ENCODE measurements around the gene TNRC18.
"Not testable (repeated sequence)": the region's sequence is repeated elsewhere in the genome, so short reads cannot be mapped to it uniquely, and the experiment has no call there.

Gene TNRC18

DNA sequence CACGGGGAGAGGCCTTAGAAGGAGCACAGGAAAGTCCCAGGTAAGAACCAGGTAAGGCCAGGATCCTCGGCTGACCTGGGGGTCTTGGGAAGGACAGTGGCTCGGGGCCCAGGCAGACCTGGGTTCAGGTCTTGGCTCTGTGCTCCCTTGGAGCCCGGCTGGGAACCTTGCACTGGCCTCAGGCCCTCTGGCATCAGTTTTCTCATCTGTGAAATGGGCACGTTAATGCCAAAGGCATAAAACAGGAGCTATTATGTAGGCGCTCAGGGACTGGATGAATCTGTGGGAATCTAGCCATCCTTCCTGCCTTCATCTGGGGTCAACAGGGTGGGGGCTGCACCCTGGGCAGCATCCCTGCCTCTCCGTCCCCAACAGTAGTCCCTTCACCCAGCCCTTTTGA, 149.2 kb downstream of the TNRC18 start:
- H3K27me3 ChIP-seq, result peaks cover 0 to 23% of the 10 kb centered on the region in 2 donors
- no peak for DNase-seq
- no peak overlapping the region for H3K4me3 ChIP-seq
- H3K27ac ChIP-seq, result no peak overlapping the region
- no peaks in the 10 kb centered on the region for H3K9me3 ChIP-seq
- H3K4me1 ChIP-seq, result no peaks in the 10 kb centered on the region
- intact Hi-C loops (cut with DNase I; ENCODE audit: low total_unique reads), result no loop called here
- H3K36me3 ChIP-seq, result no peaks in the 10 kb centered on the region
- TF ChIP-seq, protein P1, sequence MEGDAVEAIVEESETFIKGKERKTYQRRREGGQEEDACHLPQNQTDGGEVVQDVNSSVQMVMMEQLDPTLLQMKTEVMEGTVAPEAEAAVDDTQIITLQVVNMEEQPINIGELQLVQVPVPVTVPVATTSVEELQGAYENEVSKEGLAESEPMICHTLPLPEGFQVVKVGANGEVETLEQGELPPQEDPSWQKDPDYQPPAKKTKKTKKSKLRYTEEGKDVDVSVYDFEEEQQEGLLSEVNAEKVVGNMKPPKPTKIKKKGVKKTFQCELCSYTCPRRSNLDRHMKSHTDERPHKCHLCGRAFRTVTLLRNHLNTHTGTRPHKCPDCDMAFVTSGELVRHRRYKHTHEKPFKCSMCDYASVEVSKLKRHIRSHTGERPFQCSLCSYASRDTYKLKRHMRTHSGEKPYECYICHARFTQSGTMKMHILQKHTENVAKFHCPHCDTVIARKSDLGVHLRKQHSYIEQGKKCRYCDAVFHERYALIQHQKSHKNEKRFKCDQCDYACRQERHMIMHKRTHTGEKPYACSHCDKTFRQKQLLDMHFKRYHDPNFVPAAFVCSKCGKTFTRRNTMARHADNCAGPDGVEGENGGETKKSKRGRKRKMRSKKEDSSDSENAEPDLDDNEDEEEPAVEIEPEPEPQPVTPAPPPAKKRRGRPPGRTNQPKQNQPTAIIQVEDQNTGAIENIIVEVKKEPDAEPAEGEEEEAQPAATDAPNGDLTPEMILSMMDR (IDR thresholded peaks at IDR 0.05), result no peak

GRCh38 chr7:5273831-5274405, 149.7 kb downstream of the TNRC18 start:
- peaks cover 0 to 23% of the 10 kb centered on the region in 2 donors for H3K27me3 ChIP-seq

DNA sequence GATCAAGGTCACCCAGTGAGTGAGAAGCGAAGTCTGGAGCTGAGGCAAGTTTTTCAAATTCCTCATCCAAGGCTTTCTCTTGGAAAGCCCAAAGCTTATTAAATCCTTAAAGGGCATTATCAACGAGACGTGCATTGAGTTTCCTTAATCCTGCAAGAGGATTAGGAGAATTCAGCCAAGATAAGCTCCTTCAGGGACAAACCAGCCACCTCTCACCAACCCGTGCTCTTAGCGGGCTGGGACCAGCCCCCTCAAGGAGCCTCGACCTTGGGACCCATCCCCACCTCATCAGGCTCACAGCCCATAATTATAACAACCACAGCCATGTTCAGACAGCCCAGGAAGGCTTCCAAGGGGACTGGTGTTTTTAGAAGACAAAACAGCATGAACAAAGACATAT, 152.8 kb downstream of the TNRC18 start:
- DNase-seq, result no peak
- no peaks in the 10 kb centered on the region for H3K4me1 ChIP-seq
- no peak overlapping the region for H3K4me3 ChIP-seq
- intact Hi-C loops (cut with DNase I; ENCODE audit: low total_unique reads), result no loop called here
- peaks cover 0 to 18% of the 10 kb centered on the region in 2 donors for H3K27me3 ChIP-seq
- H3K36me3 ChIP-seq, result no peaks in the 10 kb centered on the region
- H3K27ac ChIP-seq, result no peak overlapping the region
- TF ChIP-seq, protein P1 (IDR thresholded peaks at IDR 0.05), result no peak
- H3K9me3 ChIP-seq, result no peaks in the 10 kb centered on the region

More at GRCh38 chr7:5273831-5274405, 149.7 kb downstream of the TNRC18 start:
- H3K36me3 ChIP-seq; DNase-seq; intact Hi-C loops (cut with DNase I; ENCODE audit: low total_unique reads); H3K4me1 ChIP-seq; H3K9me3 ChIP-seq; H3K27ac ChIP-seq; H3K4me3 ChIP-seq: not testable (repeated sequence)

GRCh38 chr7:5269992-5270657, 153.5 kb downstream of the TNRC18 start:
- not testable (repeated sequence) for DNase-seq, H3K36me3 ChIP-seq
- peaks cover 0 to 18% of the 10 kb centered on the region in 2 donors for H3K27me3 ChIP-seq

DNA sequence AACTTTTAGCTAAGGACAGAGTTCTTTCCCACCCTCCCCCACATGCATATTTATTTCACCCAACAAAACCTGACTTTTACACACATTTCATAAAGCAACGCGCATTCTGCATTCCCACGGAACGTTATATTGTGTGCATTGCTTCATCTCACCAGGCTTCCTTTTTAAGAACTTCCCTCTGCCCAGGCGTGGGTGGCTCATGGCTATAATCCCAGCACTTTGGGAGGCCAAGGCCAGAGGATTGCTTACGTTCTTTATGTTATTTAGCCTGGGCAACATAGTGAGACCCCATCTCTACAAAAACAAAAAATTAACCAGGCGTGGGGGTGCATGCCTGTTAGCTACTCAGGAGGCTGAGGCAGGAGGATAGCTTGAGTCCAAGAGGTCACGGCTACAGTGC, 155.8 kb downstream of the TNRC18 start:
- H3K9me3 ChIP-seq; DNase-seq; H3K27ac ChIP-seq; H3K36me3 ChIP-seq; intact Hi-C loops (cut with DNase I; ENCODE audit: low total_unique reads); H3K4me3 ChIP-seq; H3K4me1 ChIP-seq; H3K27me3 ChIP-seq: not testable (repeated sequence)

More at GRCh38 chr7:5269992-5270657, 153.5 kb downstream of the TNRC18 start:
- H3K4me1 ChIP-seq; H3K27ac ChIP-seq; intact Hi-C loops (cut with DNase I; ENCODE audit: low total_unique reads); H3K4me3 ChIP-seq; H3K9me3 ChIP-seq: not testable (repeated sequence)

GRCh38 chr7:5266191-5267028, 157.2 kb downstream of the TNRC18 start:
- intact Hi-C loops (cut with DNase I; ENCODE audit: low total_unique reads), result no loop called here
- H3K9me3 ChIP-seq, result no peaks in the 10 kb centered on the region
- H3K4me3 ChIP-seq, result no peak overlapping the region
- no peak for DNase-seq
- no peaks in the 10 kb centered on the region for H3K4me1 ChIP-seq
- TF ChIP-seq, protein P1 (IDR thresholded peaks at IDR 0.05), result no peak
- no peak overlapping the region for H3K27ac ChIP-seq
- H3K27me3 ChIP-seq, result peaks cover 0 to 8% of the 10 kb centered on the region in 2 donors
- H3K36me3 ChIP-seq, result no peaks in the 10 kb centered on the region
